Ishikawa (cell line): ENCODE measurements around the gene NAA35.

Experiments used
- CEBPB ChIP-seq: IDR thresholded peaks from 2 replicates; pipeline ENCODE4 v1.6.1; 2012
- CREB1 ChIP-seq: IDR thresholded peaks from 2 replicates; pipeline ENCODE4 v1.6.1; 2012; ENCODE audit warnings: low read depth
- EGR1 ChIP-seq: IDR thresholded peaks from 2 replicates; pipeline ENCODE4 v1.6.1; 2012
- EP300 ChIP-seq: IDR thresholded peaks from 2 replicates; pipeline ENCODE4 v1.6.1; 2012; ENCODE audit warnings: borderline replicate concordance
- FOXM1 ChIP-seq: IDR thresholded peaks from 2 replicates; pipeline ENCODE4 v1.6.1; 2012; ENCODE audit warnings: low read depth, borderline replicate concordance
- MAX ChIP-seq: IDR thresholded peaks from 2 replicates; pipeline ENCODE4 v1.6.1; 2012
- NFIC ChIP-seq: IDR thresholded peaks from 2 replicates; pipeline ENCODE4 v1.6.1; 2012
- RAD21 ChIP-seq: IDR thresholded peaks from 2 replicates; pipeline ENCODE4 v1.6.1; 2012; ENCODE audit warnings: low read depth
- TAF1 ChIP-seq: IDR thresholded peaks from 2 replicates; pipeline ENCODE4 v1.6.1; 2012; ENCODE audit warnings: low read depth, mild to moderate bottlenecking
- TCF12 ChIP-seq: IDR thresholded peaks from 2 replicates; pipeline ENCODE4 v1.6.1; 2012; ENCODE audit warnings: low read depth
- TEAD4 ChIP-seq: IDR thresholded peaks from 2 replicates; pipeline ENCODE4 v1.6.1; 2012
- USF1 ChIP-seq: IDR thresholded peaks from 2 replicates; pipeline ENCODE4 v1.6.1; 2012
- YY1 ChIP-seq: IDR thresholded peaks from 2 replicates; pipeline ENCODE4 v1.6.1; 2012; ENCODE audit warnings: low read depth
- ZBTB7A ChIP-seq: IDR thresholded peaks from 2 replicates; pipeline ENCODE4 v1.6.1; 2012; ENCODE audit warnings: low read depth
- TF ChIP-seq, protein P1 (sequence below): IDR thresholded peaks from 2 replicates; pipeline ENCODE4 v1.6.1; 2012; ENCODE audit warnings: low read depth, mild to moderate bottlenecking

The NAA35 gene

DNA sequence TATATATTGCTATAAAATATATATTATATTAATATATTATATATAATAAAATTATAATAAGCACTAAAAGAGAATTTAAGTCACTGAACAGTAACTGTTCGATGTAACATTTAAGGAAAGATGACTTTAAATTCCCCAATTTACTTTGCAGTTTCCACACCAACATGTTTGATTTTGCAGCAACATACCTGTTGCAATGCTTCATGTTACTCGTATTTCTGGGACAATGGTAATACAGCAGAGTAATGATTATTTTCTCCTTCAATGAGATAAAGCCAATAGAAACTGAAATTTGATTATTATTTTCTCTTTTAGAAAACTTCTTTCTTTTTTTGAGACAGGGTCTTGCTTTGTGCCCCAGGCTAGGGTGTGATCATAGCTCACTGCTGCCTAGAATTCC is 9.5 kb upstream of the NAA35 start:
- TF ChIP-seq CEBPB (no peak), CREB1 (no peak), YY1 (no peak), FOXM1 (no peak), RAD21 (no peak), EP300 (no peak), NFIC (no peak), USF1 (no peak), EGR1 (no peak), TEAD4 (no peak), MAX (no peak), TAF1 (no peak)
- TF ChIP-seq, protein P1, sequence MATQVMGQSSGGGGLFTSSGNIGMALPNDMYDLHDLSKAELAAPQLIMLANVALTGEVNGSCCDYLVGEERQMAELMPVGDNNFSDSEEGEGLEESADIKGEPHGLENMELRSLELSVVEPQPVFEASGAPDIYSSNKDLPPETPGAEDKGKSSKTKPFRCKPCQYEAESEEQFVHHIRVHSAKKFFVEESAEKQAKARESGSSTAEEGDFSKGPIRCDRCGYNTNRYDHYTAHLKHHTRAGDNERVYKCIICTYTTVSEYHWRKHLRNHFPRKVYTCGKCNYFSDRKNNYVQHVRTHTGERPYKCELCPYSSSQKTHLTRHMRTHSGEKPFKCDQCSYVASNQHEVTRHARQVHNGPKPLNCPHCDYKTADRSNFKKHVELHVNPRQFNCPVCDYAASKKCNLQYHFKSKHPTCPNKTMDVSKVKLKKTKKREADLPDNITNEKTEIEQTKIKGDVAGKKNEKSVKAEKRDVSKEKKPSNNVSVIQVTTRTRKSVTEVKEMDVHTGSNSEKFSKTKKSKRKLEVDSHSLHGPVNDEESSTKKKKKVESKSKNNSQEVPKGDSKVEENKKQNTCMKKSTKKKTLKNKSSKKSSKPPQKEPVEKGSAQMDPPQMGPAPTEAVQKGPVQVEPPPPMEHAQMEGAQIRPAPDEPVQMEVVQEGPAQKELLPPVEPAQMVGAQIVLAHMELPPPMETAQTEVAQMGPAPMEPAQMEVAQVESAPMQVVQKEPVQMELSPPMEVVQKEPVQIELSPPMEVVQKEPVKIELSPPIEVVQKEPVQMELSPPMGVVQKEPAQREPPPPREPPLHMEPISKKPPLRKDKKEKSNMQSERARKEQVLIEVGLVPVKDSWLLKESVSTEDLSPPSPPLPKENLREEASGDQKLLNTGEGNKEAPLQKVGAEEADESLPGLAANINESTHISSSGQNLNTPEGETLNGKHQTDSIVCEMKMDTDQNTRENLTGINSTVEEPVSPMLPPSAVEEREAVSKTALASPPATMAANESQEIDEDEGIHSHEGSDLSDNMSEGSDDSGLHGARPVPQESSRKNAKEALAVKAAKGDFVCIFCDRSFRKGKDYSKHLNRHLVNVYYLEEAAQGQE = no peak

- no peak for TF ChIP-seq YY1
- TF ChIP-seq CREB1 = no peak
- TF ChIP-seq NFIC = no peak
- no peak for TF ChIP-seq TAF1
- TF ChIP-seq EGR1 = no peak
- no peak for TF ChIP-seq TCF12
- TF ChIP-seq MAX = no peak
- no peak for TF ChIP-seq TEAD4
- no peak for TF ChIP-seq RAD21
- no peak for TF ChIP-seq EP300
- no peak for TF ChIP-seq USF1
- TF ChIP-seq CEBPB = no peak
- TF ChIP-seq FOXM1 = no peak
- TF ChIP-seq, protein P1 = no peak
- TF ChIP-seq ZBTB7A = no peak
Observed at GRCh38 chr9:85940275-85940831, 593 bp upstream of the NAA35 start.

GRCh38 chr9:85941622-85941940 is 635 bp downstream of the NAA35 start:
- TF ChIP-seq RAD21 = no peak
- TF ChIP-seq YY1 = no peak
- no peak for TF ChIP-seq ZBTB7A
- TF ChIP-seq EGR1 = no peak
- no peak for TF ChIP-seq USF1
- no peak for TF ChIP-seq FOXM1
- TF ChIP-seq TEAD4 = no peak
- TF ChIP-seq MAX = no peak
- TF ChIP-seq CREB1 = no peak
- no peak for TF ChIP-seq CEBPB
- TF ChIP-seq TCF12 = no peak
- TF ChIP-seq EP300 = no peak
- no peak for TF ChIP-seq NFIC
- TF ChIP-seq, protein P1 = no peak
